HCT116 (cell line): ENCODE data around the gene PRCP.

Experiments
- EZH2 ChIP-seq: fragments of 200-600 bp; sonication (generic); IDR thresholded peaks from 2 replicates; pipeline ENCODE4 v1.6.1; 2017; ENCODE audit warnings: antibody characterized with exemption, mixed run types
- POLR2A ChIP-seq: IDR thresholded peaks from 2 replicates; pipeline ENCODE4 v1.7.0; 2011; ENCODE audit warnings: borderline replicate concordance; ENCODE audit not compliant: insufficient read depth, insufficient read length; ENCODE audit errors: extremely low read depth
- TF ChIP-seq, protein P1 (sequence below), 3 experiments: fragments of 200-600 bp in 1 of 3; sonication (generic) in 1 of 3; IDR thresholded peaks in 2 of 3; conservative IDR thresholded peaks in 1 of 3; 2 replicates each; pipeline ENCODE4 v1.5.1; 2012 to 2017; ENCODE audit warnings: low read depth in 2 of 3, low read length in 2 of 3, antibody characterized with exemption in 1 of 3, borderline replicate concordance in 1 of 3, control low read depth in 1 of 3, mild to moderate bottlenecking in 1 of 3, mixed read lengths in 1 of 3, mixed run types in 1 of 3, moderate library complexity in 1 of 3; ENCODE audit not compliant: insufficient read depth in 1 of 3

- no peak for TF ChIP-seq POLR2A
- no peak for TF ChIP-seq EZH2
- TF ChIP-seq, protein P1, sequence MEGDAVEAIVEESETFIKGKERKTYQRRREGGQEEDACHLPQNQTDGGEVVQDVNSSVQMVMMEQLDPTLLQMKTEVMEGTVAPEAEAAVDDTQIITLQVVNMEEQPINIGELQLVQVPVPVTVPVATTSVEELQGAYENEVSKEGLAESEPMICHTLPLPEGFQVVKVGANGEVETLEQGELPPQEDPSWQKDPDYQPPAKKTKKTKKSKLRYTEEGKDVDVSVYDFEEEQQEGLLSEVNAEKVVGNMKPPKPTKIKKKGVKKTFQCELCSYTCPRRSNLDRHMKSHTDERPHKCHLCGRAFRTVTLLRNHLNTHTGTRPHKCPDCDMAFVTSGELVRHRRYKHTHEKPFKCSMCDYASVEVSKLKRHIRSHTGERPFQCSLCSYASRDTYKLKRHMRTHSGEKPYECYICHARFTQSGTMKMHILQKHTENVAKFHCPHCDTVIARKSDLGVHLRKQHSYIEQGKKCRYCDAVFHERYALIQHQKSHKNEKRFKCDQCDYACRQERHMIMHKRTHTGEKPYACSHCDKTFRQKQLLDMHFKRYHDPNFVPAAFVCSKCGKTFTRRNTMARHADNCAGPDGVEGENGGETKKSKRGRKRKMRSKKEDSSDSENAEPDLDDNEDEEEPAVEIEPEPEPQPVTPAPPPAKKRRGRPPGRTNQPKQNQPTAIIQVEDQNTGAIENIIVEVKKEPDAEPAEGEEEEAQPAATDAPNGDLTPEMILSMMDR (IDR thresholded peaks at IDR 0.05 in 2 of 3, conservative IDR thresholded peaks at IDR 0.05 in 1 of 3; ENCODE audit: borderline replicate concordance in 1 of 3, insufficient read depth in 1 of 3, low read depth in 2 of 3, low read length in 2 of 3): no peak
Measured at GRCh38 chr11:82782825-82783374, 117.3 kb downstream of the PRCP start.
